OCI-LY1 (cell line): ENCODE data around the gene ASB10.

Experiments used
- EZH2 ChIP-seq: fragments of 200-600 bp; sonication (generic), shearing (Covaris generic); IDR thresholded peaks from 2 replicates; pipeline ENCODE4 v1.8.0; 2017; ENCODE audit warnings: borderline replicate concordance, mixed run types, mild to moderate bottlenecking, antibody characterized with exemption, low read length, moderate library complexity, mixed read lengths
- TF ChIP-seq, protein P1 (sequence below): fragments of 200-600 bp; sonication (generic), shearing (Covaris generic); IDR thresholded peaks from 2 replicates; pipeline ENCODE4 v1.5.1; 2017; ENCODE audit warnings: mild to moderate bottlenecking, antibody characterized with exemption, low read length, moderate library complexity, mixed read lengths

DNA sequence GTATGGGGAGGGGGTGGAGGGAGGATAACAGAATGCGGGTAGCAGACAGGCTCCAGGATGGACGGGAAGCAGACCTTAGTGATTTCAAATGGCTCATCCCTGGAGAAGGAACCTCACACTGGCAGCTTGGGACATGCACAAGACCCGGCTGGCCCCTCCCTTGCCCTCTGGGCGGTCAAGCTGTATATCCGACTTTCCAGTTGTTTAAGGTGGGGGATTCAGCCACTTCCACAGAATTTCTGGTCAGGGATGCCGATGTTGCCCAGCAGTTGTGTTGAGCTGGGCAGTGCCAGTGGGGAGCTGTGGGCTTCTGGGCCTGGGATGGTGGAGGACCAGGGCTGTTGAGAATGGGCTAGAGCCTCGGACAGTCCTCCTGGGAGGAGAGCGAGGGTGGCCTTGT, 58.3 kb downstream of the ASB10 start:
- TF ChIP-seq, protein P1, sequence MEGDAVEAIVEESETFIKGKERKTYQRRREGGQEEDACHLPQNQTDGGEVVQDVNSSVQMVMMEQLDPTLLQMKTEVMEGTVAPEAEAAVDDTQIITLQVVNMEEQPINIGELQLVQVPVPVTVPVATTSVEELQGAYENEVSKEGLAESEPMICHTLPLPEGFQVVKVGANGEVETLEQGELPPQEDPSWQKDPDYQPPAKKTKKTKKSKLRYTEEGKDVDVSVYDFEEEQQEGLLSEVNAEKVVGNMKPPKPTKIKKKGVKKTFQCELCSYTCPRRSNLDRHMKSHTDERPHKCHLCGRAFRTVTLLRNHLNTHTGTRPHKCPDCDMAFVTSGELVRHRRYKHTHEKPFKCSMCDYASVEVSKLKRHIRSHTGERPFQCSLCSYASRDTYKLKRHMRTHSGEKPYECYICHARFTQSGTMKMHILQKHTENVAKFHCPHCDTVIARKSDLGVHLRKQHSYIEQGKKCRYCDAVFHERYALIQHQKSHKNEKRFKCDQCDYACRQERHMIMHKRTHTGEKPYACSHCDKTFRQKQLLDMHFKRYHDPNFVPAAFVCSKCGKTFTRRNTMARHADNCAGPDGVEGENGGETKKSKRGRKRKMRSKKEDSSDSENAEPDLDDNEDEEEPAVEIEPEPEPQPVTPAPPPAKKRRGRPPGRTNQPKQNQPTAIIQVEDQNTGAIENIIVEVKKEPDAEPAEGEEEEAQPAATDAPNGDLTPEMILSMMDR: no peak
- TF ChIP-seq EZH2: no peak
